Neural progenitor cell (in vitro differentiated cells): ENCODE measurements around the gene IREB2.

Experiments
- EZH2 ChIP-seq: fragments of 200-600 bp; sonication (generic); IDR thresholded peaks from 2 replicates; pipeline ENCODE4 v1.6.1; 2017; ENCODE audit warnings: antibody characterized with exemption, mild to moderate bottlenecking, moderate library complexity
- EZH2phosphoT487 ChIP-seq: fragments of 200-600 bp; sonication (generic); IDR thresholded peaks from 2 replicates; pipeline ENCODE4 v1.6.1; 2017; ENCODE audit warnings: antibody characterized with exemption
- TF ChIP-seq, protein P1 (sequence below): fragments of 200-600 bp; sonication (generic); IDR thresholded peaks from 2 replicates; pipeline ENCODE4 v1.5.1; 2017; ENCODE audit warnings: antibody characterized with exemption, mild to moderate bottlenecking

DNA sequence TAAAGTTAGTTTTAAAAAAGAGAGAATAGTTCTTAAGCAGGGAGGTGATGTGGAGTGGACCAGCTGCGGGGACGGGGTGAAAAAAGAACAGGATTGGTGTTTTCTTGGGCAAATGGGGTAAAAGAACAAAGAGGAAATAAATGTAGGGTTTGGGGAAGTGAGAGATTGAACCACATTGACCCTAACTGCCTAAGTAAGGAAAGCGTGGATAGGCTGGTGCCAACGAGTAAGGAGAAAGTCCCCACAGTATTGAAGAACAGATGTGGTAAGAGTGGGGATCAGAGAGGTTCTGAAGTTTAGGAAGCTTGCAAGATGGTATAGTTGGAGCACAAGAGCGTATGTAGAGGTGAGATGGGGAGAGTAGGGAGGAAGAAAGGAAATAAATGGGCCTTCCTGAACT lies 17.0 kb downstream of the IREB2 start:
- TF ChIP-seq, protein P1, sequence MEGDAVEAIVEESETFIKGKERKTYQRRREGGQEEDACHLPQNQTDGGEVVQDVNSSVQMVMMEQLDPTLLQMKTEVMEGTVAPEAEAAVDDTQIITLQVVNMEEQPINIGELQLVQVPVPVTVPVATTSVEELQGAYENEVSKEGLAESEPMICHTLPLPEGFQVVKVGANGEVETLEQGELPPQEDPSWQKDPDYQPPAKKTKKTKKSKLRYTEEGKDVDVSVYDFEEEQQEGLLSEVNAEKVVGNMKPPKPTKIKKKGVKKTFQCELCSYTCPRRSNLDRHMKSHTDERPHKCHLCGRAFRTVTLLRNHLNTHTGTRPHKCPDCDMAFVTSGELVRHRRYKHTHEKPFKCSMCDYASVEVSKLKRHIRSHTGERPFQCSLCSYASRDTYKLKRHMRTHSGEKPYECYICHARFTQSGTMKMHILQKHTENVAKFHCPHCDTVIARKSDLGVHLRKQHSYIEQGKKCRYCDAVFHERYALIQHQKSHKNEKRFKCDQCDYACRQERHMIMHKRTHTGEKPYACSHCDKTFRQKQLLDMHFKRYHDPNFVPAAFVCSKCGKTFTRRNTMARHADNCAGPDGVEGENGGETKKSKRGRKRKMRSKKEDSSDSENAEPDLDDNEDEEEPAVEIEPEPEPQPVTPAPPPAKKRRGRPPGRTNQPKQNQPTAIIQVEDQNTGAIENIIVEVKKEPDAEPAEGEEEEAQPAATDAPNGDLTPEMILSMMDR = no peak
- no peak for TF ChIP-seq EZH2phosphoT487
- no peak for TF ChIP-seq EZH2
